ENCODE results near the gene CFAP107. TPM values are rescaled to one million over a fixed set of nuclear protein-coding genes. Genes with fewer than 3 reads are reported as not detected.

CFAP107 gene
- total and polyA plus RNA-seq, 2 donors (not counting 1 experiment from before 2014, with no cell fraction given), result not detected

DNA sequence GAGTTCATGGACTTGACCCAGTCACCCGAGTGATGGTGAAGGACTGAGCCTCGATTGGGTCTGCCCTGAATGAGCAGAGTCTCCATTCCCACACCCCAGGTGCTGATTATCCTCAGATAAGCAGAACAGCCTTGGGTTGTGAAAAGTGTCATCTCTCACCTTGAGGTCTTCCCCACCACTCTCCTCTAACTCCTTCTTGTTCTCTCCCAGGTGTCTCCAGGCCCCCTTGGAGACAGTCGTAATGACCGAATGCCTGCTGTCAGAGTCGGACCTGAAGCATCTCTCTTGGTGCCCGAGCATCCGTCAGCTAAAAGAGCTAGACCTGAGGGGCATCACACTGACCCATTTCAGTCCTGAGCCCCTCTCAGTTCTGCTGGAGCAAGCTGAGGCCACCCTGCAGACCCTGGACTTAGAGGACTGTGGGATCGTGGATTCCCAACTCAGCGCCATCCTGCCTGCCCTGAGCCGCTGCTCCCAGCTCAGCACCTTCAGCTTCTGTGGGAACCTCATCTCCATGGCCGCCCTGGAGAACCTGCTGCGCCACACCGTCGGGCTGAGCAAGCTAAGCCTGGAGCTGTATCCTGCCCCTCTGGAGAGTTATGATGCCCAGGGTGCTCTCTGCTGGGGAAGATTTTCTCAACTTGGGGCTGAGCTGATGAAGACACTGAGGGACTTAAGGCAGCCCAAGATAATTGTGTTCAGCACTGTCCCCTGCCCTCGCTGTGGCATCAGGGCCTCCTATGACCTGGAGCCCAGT, 31.0 kb downstream of the CFAP107 start:
- intact Hi-C loops (cut with micrococcal nuclease), result no loop called here
- H3K9me3 ChIP-seq (ENCODE audit: control extremely low read depth in 1 of 3, control insufficient read depth in 2 of 3, insufficient read depth in 1 of 3, low read length in 2 of 3), result no peaks in the 10 kb centered on the region
- H3K27me3 ChIP-seq (replicated peaks in 1 of 4; ENCODE audit: control extremely low read depth in 1 of 4, control insufficient read depth in 3 of 4, insufficient read depth in 4 of 4, low read length in 3 of 4), result peaks cover 0 to 5% (median 0%) of the 10 kb centered on the region in 4 experiments
- Mint-ChIP-seq H3K4me3 (no peak overlapping the region), H3K27ac (no peak overlapping the region), H3K4me1 (no peaks in the 10 kb centered on the region), H3K27me3 (peaks cover 18% of the 10 kb centered on the region), H3K9me3 (ENCODE audit: insufficient read depth) (no peaks in the 10 kb centered on the region)
- TF ChIP-seq, protein P1, sequence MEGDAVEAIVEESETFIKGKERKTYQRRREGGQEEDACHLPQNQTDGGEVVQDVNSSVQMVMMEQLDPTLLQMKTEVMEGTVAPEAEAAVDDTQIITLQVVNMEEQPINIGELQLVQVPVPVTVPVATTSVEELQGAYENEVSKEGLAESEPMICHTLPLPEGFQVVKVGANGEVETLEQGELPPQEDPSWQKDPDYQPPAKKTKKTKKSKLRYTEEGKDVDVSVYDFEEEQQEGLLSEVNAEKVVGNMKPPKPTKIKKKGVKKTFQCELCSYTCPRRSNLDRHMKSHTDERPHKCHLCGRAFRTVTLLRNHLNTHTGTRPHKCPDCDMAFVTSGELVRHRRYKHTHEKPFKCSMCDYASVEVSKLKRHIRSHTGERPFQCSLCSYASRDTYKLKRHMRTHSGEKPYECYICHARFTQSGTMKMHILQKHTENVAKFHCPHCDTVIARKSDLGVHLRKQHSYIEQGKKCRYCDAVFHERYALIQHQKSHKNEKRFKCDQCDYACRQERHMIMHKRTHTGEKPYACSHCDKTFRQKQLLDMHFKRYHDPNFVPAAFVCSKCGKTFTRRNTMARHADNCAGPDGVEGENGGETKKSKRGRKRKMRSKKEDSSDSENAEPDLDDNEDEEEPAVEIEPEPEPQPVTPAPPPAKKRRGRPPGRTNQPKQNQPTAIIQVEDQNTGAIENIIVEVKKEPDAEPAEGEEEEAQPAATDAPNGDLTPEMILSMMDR (IDR thresholded peaks at IDR 0.05), result no peak
- TF ChIP-seq EZH2 (IDR thresholded peaks at IDR 0.05; ENCODE audit: borderline replicate concordance, insufficient read depth, low read depth, low read length, poor library complexity, severe bottlenecking), result no peak
- no peaks in the 10 kb centered on the region for H3K79me2 ChIP-seq (ENCODE audit: control insufficient read depth, insufficient read depth, low read length)
- no peaks in the 10 kb centered on the region for H4K20me1 ChIP-seq (ENCODE audit: control insufficient read depth, insufficient read depth, low read length, poor library complexity, severe bottlenecking)
- DNase-seq, result no peak
- ChIA-PET POLR2A (no interaction called here), CTCF (no interaction called here)
- WGBS (ENCODE audit: insufficient coverage), result 92% methylated on average over 15 of the region's 15 CpGs
- no peak overlapping the region for H2AFZ ChIP-seq (ENCODE audit: insufficient read depth, low read depth, low read length, poor library complexity, severe bottlenecking)
- no peak overlapping the region for H3K27ac ChIP-seq (ENCODE audit: low read length in 2 of 2)
- H3K4me3 ChIP-seq (ENCODE audit: control extremely low read depth in 1 of 5, extremely low read depth in 1 of 5, insufficient read depth in 1 of 5, low read depth in 2 of 5, low read length in 4 of 5), result no peak overlapping the region
- ATAC-seq (ENCODE audit: low read depth), result no peak
- no peaks in the 10 kb centered on the region for H3K4me1 ChIP-seq (ENCODE audit: control insufficient read depth in 2 of 2, insufficient read depth in 2 of 2, low read length in 2 of 2)
- no peak overlapping the region for H3K4me2 ChIP-seq (replicated peaks; ENCODE audit: low read depth, low read length, poor library complexity, severe bottlenecking)
- no peak overlapping the region for H3K9ac ChIP-seq (ENCODE audit: low read length)
- no peaks in the 10 kb centered on the region for H3K36me3 ChIP-seq (replicated peaks in 1 of 2; ENCODE audit: control extremely low read depth in 1 of 2, control insufficient read depth in 1 of 2, extremely low read depth in 1 of 2, insufficient read depth in 2 of 2, low read length in 1 of 2)

DNA sequence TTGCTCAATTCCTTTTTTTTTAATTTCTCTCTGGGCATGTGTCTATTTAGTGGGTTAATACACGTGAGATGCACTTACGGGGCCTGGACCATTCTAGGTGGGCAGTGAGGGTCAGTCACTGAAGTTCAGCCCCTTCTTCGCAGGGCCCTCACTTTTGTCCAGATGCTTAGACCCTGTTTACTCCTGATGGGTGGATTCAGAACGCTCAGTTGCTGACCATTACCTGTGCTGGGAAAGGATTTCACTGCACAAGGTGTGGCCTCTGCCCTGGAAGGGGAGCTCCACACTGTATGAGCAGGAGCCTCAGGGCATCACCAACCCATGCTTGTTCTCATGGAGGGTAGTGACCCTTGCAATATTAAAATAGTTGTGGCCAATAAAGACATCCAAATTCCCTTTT, 32.1 kb downstream of the CFAP107 start:
- no peaks in the 10 kb centered on the region for H3K4me1 ChIP-seq (ENCODE audit: control insufficient read depth in 2 of 2, insufficient read depth in 2 of 2, low read length in 2 of 2)
- no peak overlapping the region for H3K4me2 ChIP-seq (replicated peaks; ENCODE audit: low read depth, low read length, poor library complexity, severe bottlenecking)
- H3K79me2 ChIP-seq (ENCODE audit: control insufficient read depth, insufficient read depth, low read length), result no peaks in the 10 kb centered on the region
- no peaks in the 10 kb centered on the region for H3K4me1 Mint-ChIP-seq
- CTCF ChIA-PET, result no interaction called here
- DNase-seq, result no peak
- no peaks in the 10 kb centered on the region for H3K36me3 ChIP-seq (replicated peaks in 1 of 2; ENCODE audit: control extremely low read depth in 1 of 2, control insufficient read depth in 1 of 2, extremely low read depth in 1 of 2, insufficient read depth in 2 of 2, low read length in 1 of 2)
- no peak overlapping the region for H3K9ac ChIP-seq (ENCODE audit: low read length)
- ATAC-seq (ENCODE audit: low read depth), result no peak
- WGBS (ENCODE audit: insufficient coverage), result 100% methylated on average over 2 of the region's 4 CpGs
- POLR2A ChIA-PET, result no interaction called here
- H3K27me3 Mint-ChIP-seq, result peaks cover 12% of the 10 kb centered on the region
- no peaks in the 10 kb centered on the region for H3K9me3 Mint-ChIP-seq (ENCODE audit: insufficient read depth)
- H2AFZ ChIP-seq (ENCODE audit: insufficient read depth, low read depth, low read length, poor library complexity, severe bottlenecking), result no peak overlapping the region
- no peak overlapping the region for H3K4me3 ChIP-seq (ENCODE audit: control extremely low read depth in 1 of 5, extremely low read depth in 1 of 5, insufficient read depth in 1 of 5, low read depth in 2 of 5, low read length in 4 of 5)
- no peak overlapping the region for H3K4me3 Mint-ChIP-seq
- H3K27me3 ChIP-seq (replicated peaks in 1 of 4; ENCODE audit: control extremely low read depth in 1 of 4, control insufficient read depth in 3 of 4, insufficient read depth in 4 of 4, low read length in 3 of 4), result peaks cover 0 to 5% (median 0%) of the 10 kb centered on the region in 4 experiments
- H3K27ac ChIP-seq (ENCODE audit: low read length in 2 of 2), result no peak overlapping the region
- H3K27ac Mint-ChIP-seq, result no peak overlapping the region
- intact Hi-C loops (cut with micrococcal nuclease), result no loop called here
- no peaks in the 10 kb centered on the region for H4K20me1 ChIP-seq (ENCODE audit: control insufficient read depth, insufficient read depth, low read length, poor library complexity, severe bottlenecking)
- peaks cover 0 to under 1% (median 0%) of the 10 kb centered on the region in 3 donors for H3K9me3 ChIP-seq (ENCODE audit: control extremely low read depth in 1 of 3, control insufficient read depth in 2 of 3, insufficient read depth in 1 of 3, low read length in 2 of 3)
- TF ChIP-seq EZH2 (IDR thresholded peaks at IDR 0.05; ENCODE audit: borderline replicate concordance, insufficient read depth, low read depth, low read length, poor library complexity, severe bottlenecking), result no peak
- TF ChIP-seq, protein P1 (IDR thresholded peaks at IDR 0.05), result no peak

Measured in B cell (primary cell).